SK-N-SH (cell line): ENCODE data around the gene USP40. TPM values are rescaled to one million over a fixed set of nuclear protein-coding genes. Genes with fewer than 3 reads are reported as not detected.

ENCODE experiments used
- CTCF ChIA-PET: fragments of 300-600, 350-600 bp; formaldehyde crosslinking; extraction: SDS; loops from one replicate; lab custom pipeline; 2021; lab: Yijun Ruan, JAX
- POLR2A ChIA-PET: fragments of 350-600 bp; sonication (Branson Sonifier 250); formaldehyde crosslinking; extraction: SDS; loops from one replicate; lab custom pipeline; 2020; ENCODE audit warnings: antibody characterized with exemption, inconsistent platforms; lab: Yijun Ruan, JAX
- DNase-seq: peaks from one replicate; pipeline ENCODE4 v3.0.0; 2012
- H2AFZ ChIP-seq: fragments of 200-600 bp; sonication (generic); 2 replicates; pipeline ENCODE4 v1.8.1; 2016; ENCODE audit warnings: antibody characterized with exemption, mild to moderate bottlenecking, low read depth
- H3F3A ChIP-seq: fragments of 200-600 bp; sonication (generic); replicated peaks from 2 replicates; pipeline ENCODE3; 2016; ENCODE audit warnings: antibody characterized with exemption, mild to moderate bottlenecking; ENCODE audit not compliant: insufficient read depth
- H3K27ac ChIP-seq, 2 experiments: fragments of 200-500 bp in 1 of 2; fragments of 200-600 bp in 1 of 2; sonication (Bioruptor generic) in 1 of 2; sonication (generic), shearing (Covaris generic) in 1 of 2; 2 replicates each; pipeline versions ENCODE4 v1.5.1 to v1.6.1; 2014 to 2016; ENCODE audit warnings: low read depth in 2 of 2, inconsistent platforms in 1 of 2, low read length in 1 of 2, mild to moderate bottlenecking in 1 of 2, mixed read lengths in 1 of 2
- H3K27me3 ChIP-seq: fragments of 200-600 bp; sonication (generic), shearing (Covaris generic); 2 replicates; pipeline ENCODE4 v1.6.1; 2016; ENCODE audit warnings: mixed run types; ENCODE audit not compliant: insufficient read depth
- H3K36me3 ChIP-seq, 2 experiments: fragments of 200-500 bp in 1 of 2; fragments of 200-600 bp in 1 of 2; sonication (Bioruptor generic) in 1 of 2; sonication (generic) in 1 of 2; replicated peaks in 1 of 2; 2 replicates each; pipeline versions ENCODE3 to v1.5.1; 2014 to 2016; ENCODE audit warnings: low read length in 1 of 2, mild to moderate bottlenecking in 1 of 2; ENCODE audit not compliant: insufficient read depth in 2 of 2, control insufficient read depth in 1 of 2
- H3K4me1 ChIP-seq, 2 experiments: fragments of 200-500 bp in 1 of 2; fragments of 200-600 bp in 1 of 2; sonication (Bioruptor generic) in 1 of 2; sonication (generic), shearing (Covaris generic) in 1 of 2; 2 replicates each; pipeline versions ENCODE4 v1.5.1 to v1.6.1; 2014 to 2016; ENCODE audit warnings: low read depth in 1 of 2, low read length in 1 of 2, mixed run types in 1 of 2; ENCODE audit not compliant: insufficient read depth in 2 of 2, control insufficient read depth in 1 of 2
- H3K4me2 ChIP-seq: fragments of 200-600 bp; sonication (generic), shearing (Covaris generic); 2 replicates; pipeline ENCODE4 v1.6.1; 2017; ENCODE audit warnings: mixed run types
- H3K4me3 ChIP-seq, 2 experiments: fragments of 200-500 bp in 1 of 2; fragments of 200-600 bp in 1 of 2; sonication (Bioruptor generic) in 1 of 2; sonication (generic), shearing (Covaris generic) in 1 of 2; 2 replicates each; pipeline versions ENCODE4 v1.5.1 to v1.8.1; 2014 to 2016; ENCODE audit warnings: low read depth in 2 of 2, inconsistent platforms in 1 of 2, low read length in 1 of 2, mild to moderate bottlenecking in 1 of 2, mixed read lengths in 1 of 2, moderate library complexity in 1 of 2
- H3K79me2 ChIP-seq: fragments of 200-600 bp; sonication (generic); 2 replicates; pipeline ENCODE4 v1.8.1; 2017; ENCODE audit warnings: mild to moderate bottlenecking; ENCODE audit not compliant: insufficient read depth
- H3K9ac ChIP-seq: fragments of 200-600 bp; sonication (generic); 2 replicates; pipeline ENCODE4 v1.6.1; 2017; ENCODE audit warnings: mixed run types
- H3K9me2 ChIP-seq: fragments of 200-600 bp; sonication (generic); 2 replicates; pipeline ENCODE4 v1.6.1; 2017; ENCODE audit warnings: mixed run types
- H3K9me3 ChIP-seq: fragments of 200-600 bp; sonication (generic); 2 replicates; pipeline ENCODE4 v1.6.1; 2017; ENCODE audit warnings: mixed run types, mild to moderate bottlenecking, moderate library complexity
- H4K20me1 ChIP-seq: fragments of 200-600 bp; sonication (generic); 2 replicates; pipeline ENCODE4 v1.6.1; 2017; ENCODE audit warnings: mild to moderate bottlenecking, mixed run types; ENCODE audit not compliant: insufficient read depth
- CTCF ChIP-seq: fragments of 200-600 bp; sonication (generic); IDR thresholded peaks from 2 replicates; pipeline ENCODE4 v1.6.1; 2017; ENCODE audit warnings: antibody characterized with exemption, mild to moderate bottlenecking, moderate library complexity
- ELF1 ChIP-seq: IDR thresholded peaks from 2 replicates; pipeline ENCODE4 v1.4.0; 2012
- EP300 ChIP-seq, 2 experiments: IDR thresholded peaks; 2 replicates each; pipeline versions ENCODE4 v1.4.0 to v1.6.1; 2012; ENCODE audit warnings: borderline replicate concordance in 1 of 2, low read depth in 1 of 2, low read length in 1 of 2
- EZH2phosphoT487 ChIP-seq: fragments of 200-600 bp; sonication (generic); IDR thresholded peaks from 2 replicates; pipeline ENCODE4 v1.6.1; 2017; ENCODE audit warnings: low read depth, mixed run types, mild to moderate bottlenecking, antibody characterized with exemption, moderate library complexity, borderline replicate concordance
- FOSL2 ChIP-seq: IDR thresholded peaks from 2 replicates; pipeline ENCODE4 v1.4.0; 2012; ENCODE audit warnings: low read depth, mild to moderate bottlenecking, moderate library complexity, borderline replicate concordance
- FOXJ3 ChIP-seq: sonication (generic); formaldehyde crosslinking; IDR thresholded peaks from 2 replicates; pipeline ENCODE4 v1.5.1; 2020; ENCODE audit warnings: mild to moderate bottlenecking, missing genetic modification reagents
- GABPA ChIP-seq: IDR thresholded peaks from 2 replicates; pipeline ENCODE4 v1.4.0; 2012; ENCODE audit warnings: low read depth, mild to moderate bottlenecking
- GATA2 ChIP-seq: sonication (generic); formaldehyde crosslinking; IDR thresholded peaks from 2 replicates; pipeline ENCODE4 v1.5.0; 2020; ENCODE audit warnings: mild to moderate bottlenecking, missing genetic modification reagents
- MAX ChIP-seq: IDR thresholded peaks from 2 replicates; pipeline ENCODE4 v1.4.0; 2012; ENCODE audit warnings: low read depth
- NRF1 ChIP-seq: IDR thresholded peaks from 2 replicates; pipeline ENCODE4 v1.6.1; 2012; ENCODE audit warnings: low read depth, mild to moderate bottlenecking, low read length
- PBX3 ChIP-seq: IDR thresholded peaks from 2 replicates; pipeline ENCODE4; 2012
- POLR2AphosphoS5 ChIP-seq: IDR thresholded peaks from 2 replicates; pipeline ENCODE4 v1.6.1; 2012; ENCODE audit warnings: low read depth, low read length
- RAD21 ChIP-seq: IDR thresholded peaks from 2 replicates; pipeline ENCODE4 v1.6.1; 2012; ENCODE audit warnings: mild to moderate bottlenecking, low read length
- RCOR1 ChIP-seq: fragments of 150-350 bp; IDR thresholded peaks from 2 replicates; pipeline ENCODE4 v1.6.1; 2017; ENCODE audit warnings: antibody characterized with exemption, low read length
- RFX5 ChIP-seq: IDR thresholded peaks from 2 replicates; pipeline ENCODE4 v1.6.1; 2012; ENCODE audit warnings: mild to moderate bottlenecking, improper control_type of control experiment, low read length
- RXRA ChIP-seq: IDR thresholded peaks from 2 replicates; pipeline ENCODE4 v1.4.0; 2012; ENCODE audit warnings: low read depth, mild to moderate bottlenecking, borderline replicate concordance
- SIN3A ChIP-seq: IDR thresholded peaks from 2 replicates; pipeline ENCODE4 v1.6.1; 2012; ENCODE audit warnings: low read depth, mild to moderate bottlenecking, low read length, moderate library complexity, borderline replicate concordance
- TAF1 ChIP-seq: IDR thresholded peaks from 2 replicates; pipeline ENCODE4 v1.6.1; 2012; ENCODE audit warnings: low read depth, mild to moderate bottlenecking, low read length, moderate library complexity, borderline replicate concordance
- TCF12 ChIP-seq: IDR thresholded peaks from 2 replicates; pipeline ENCODE4 v1.4.0; 2012
- TEAD4 ChIP-seq: IDR thresholded peaks from 2 replicates; pipeline ENCODE4 v1.4.0; 2012; ENCODE audit warnings: mild to moderate bottlenecking, borderline replicate concordance; ENCODE audit not compliant: insufficient read depth
- USF1 ChIP-seq: IDR thresholded peaks from 2 replicates; pipeline ENCODE4 v1.4.0; 2012; ENCODE audit warnings: low read depth, borderline replicate concordance
- USF2 ChIP-seq: fragments of 150-350 bp; IDR thresholded peaks from 2 replicates; pipeline ENCODE4 v1.6.1; 2017; ENCODE audit warnings: antibody characterized with exemption, low read length, low read depth, borderline replicate concordance
- YY1 ChIP-seq: IDR thresholded peaks from 2 replicates; pipeline ENCODE4 v1.4.0; 2012; ENCODE audit warnings: low read depth, mild to moderate bottlenecking
- WGBS: methylation state at CpG from one replicate; pipeline ENCODE4 v1.1.6; 2017; ENCODE audit warnings: low lambda C conversion rate; 5-methylcytosine and 5-hydroxymethylcytosine counted together
- polyA plus RNA-seq, 3 experiments: library from polyadenylated mRNA; depleted of rRNA; stranded (reverse); fragments of >200 nt; gene quantifications; 2 replicates each; pipeline ENCODE4 v1.2.3, GENCODE V29; 2012

The USP40 gene
- polyA plus RNA-seq, 1 of the 3 experiments (the other 2 are of a cell fraction), result 37.0 TPM

- Histone ChIP-seq H3K9ac (no peak overlapping the region), H2AFZ (no peak overlapping the region), H3K4me2 (no peak overlapping the region), H3K27ac (no peak overlapping the region), H3K36me3 (peaks cover 3 to 57% of the 10 kb centered on the region in 2 experiments), H3K4me1 (no peaks in the 10 kb centered on the region), H3K4me3 (no peak overlapping the region), H3K9me2 (no peaks in the 10 kb centered on the region), H3K27me3 (no peaks in the 10 kb centered on the region), H4K20me1 (no peaks in the 10 kb centered on the region), H3K9me3 (no peaks in the 10 kb centered on the region), H3K79me2 (no peaks in the 10 kb centered on the region), H3F3A (no peaks in the 10 kb centered on the region)
- DNase-seq, result no peak
- ChIA-PET CTCF (interaction anchor here (1.2 to 1.6 kb wide), 3 partner anchors 9 to 259 kb away, joined by 3 to 8 read pairs (median 4); no protein-coding TSS in a partner anchor), POLR2A (no interaction called here)
- 94% methylated on average over 10 of the region's 10 CpGs for WGBS
- no peak for TF ChIP-seq RCOR1
- TF ChIP-seq GATA2 (CRISPR knock-in tag), result no peak
- no peak for TF ChIP-seq GABPA
- no peak for TF ChIP-seq ELF1
- no peak for TF ChIP-seq USF1
- no peak for TF ChIP-seq RXRA
- TF ChIP-seq FOSL2, result no peak
- no peak for TF ChIP-seq TAF1
- TF ChIP-seq POLR2AphosphoS5, result no peak
- TF ChIP-seq RFX5, result no peak
- TF ChIP-seq EZH2phosphoT487, result no peak
- TF ChIP-seq MAX, result no peak
- TF ChIP-seq PBX3, result no peak
- no peak for TF ChIP-seq NRF1
- TF ChIP-seq SIN3A, result no peak
- TF ChIP-seq TCF12, result no peak
Observed at GRCh38 chr2:233453111-233453915, 113.3 kb downstream of the USP40 start.

- WGBS, result 85% methylated on average over 9 of the region's 9 CpGs
- peaks cover 3 to 64% of the 10 kb centered on the region in 2 experiments for H3K36me3 ChIP-seq
- CTCF ChIA-PET, result interaction anchor here (1.2 kb wide), 2 partner anchors 9 to 260 kb away, joined by 3 to 4 read pairs; no protein-coding TSS in a partner anchor
- TF ChIP-seq NRF1 (no peak), FOXJ3 (CRISPR knock-in tag) (no peak), SIN3A (no peak), RFX5 (no peak), EP300 (IDR thresholded peaks at IDR 0.05; ENCODE audit: borderline replicate concordance in 1 of 2, low read depth in 1 of 2, low read length in 1 of 2) (no peak), USF2 (no peak), RCOR1 (no peak), RXRA (no peak), TAF1 (no peak), TEAD4 (no peak), CTCF (no peak), RAD21 (no peak), MAX (no peak), YY1 (no peak)
Observed at GRCh38 chr2:233451950-233452349, 114.6 kb downstream of the USP40 start.

More at GRCh38 chr2:233451950-233452349, 114.6 kb downstream of the USP40 start:
- no peaks in the 10 kb centered on the region for H3F3A ChIP-seq
- H4K20me1 ChIP-seq, result no peaks in the 10 kb centered on the region
- H3K9me3 ChIP-seq, result no peaks in the 10 kb centered on the region
- H3K9me2 ChIP-seq, result no peaks in the 10 kb centered on the region
- no peaks in the 10 kb centered on the region for H3K79me2 ChIP-seq
- H3K9ac ChIP-seq, result no peak overlapping the region
- no peak overlapping the region for H3K27ac ChIP-seq
- H2AFZ ChIP-seq, result no peak overlapping the region
- H3K4me2 ChIP-seq, result no peak overlapping the region
- H3K4me3 ChIP-seq, result no peak overlapping the region
- H3K4me1 ChIP-seq, result no peaks in the 10 kb centered on the region
- H3K27me3 ChIP-seq, result no peaks in the 10 kb centered on the region
- no peak for DNase-seq
- POLR2A ChIA-PET, result no interaction called here
